ENCODE results near the gene AFG3L2.

- TF ChIP-seq CTCF (IDR thresholded peaks at IDR 0.05; ENCODE audit: insufficient read depth, low read depth, low read length) (no peak), EZH2 (IDR thresholded peaks at IDR 0.05; ENCODE audit: insufficient read depth, low read length) (no peak)
These were observed 67.3 kb downstream of the AFG3L2 start for GRCh38 chr18:12309683-12310198.

Measured in astrocyte (in vitro differentiated cells and primary cell).